SK-N-SH treated with all-trans-retinoic acid at 6 μM for 48 hours (cell line): ENCODE results near the gene GPR34.

Experiments used
- ATAC-seq: fragments of 200-7000 bp; cut with Tn5 transposase; 3 replicates; pipeline ENCODE4 v1.9.1; 2020; ENCODE audit warnings: mild to moderate bottlenecking, moderate library complexity
- ARNTL ChIP-seq: fragments of 450-650 bp; formaldehyde crosslinking; IDR thresholded peaks from 2 replicates; pipeline ENCODE4 v1.5.0; 2020; ENCODE audit warnings: low read depth, mild to moderate bottlenecking, moderate library complexity, borderline replicate concordance
- BACH2 ChIP-seq: fragments of 250-450 bp; sonication (Bioruptor Pico); IDR thresholded peaks from 2 replicates; pipeline ENCODE4 v1.9.0; 2021; ENCODE audit warnings: mild to moderate bottlenecking, borderline replicate concordance
- CSDC2 ChIP-seq: fragments of 250-450 bp; sonication (Bioruptor Pico); IDR thresholded peaks from 2 replicates; pipeline ENCODE4 v1.5.0; 2020; ENCODE audit warnings: mild to moderate bottlenecking, moderate library complexity
- CSRNP3 ChIP-seq: fragments of 250-450 bp; sonication (Bioruptor Pico); IDR thresholded peaks from 2 replicates; pipeline ENCODE4 v1.5.1; 2021; ENCODE audit warnings: mild to moderate bottlenecking, moderate library complexity
- ESRRG ChIP-seq: fragments of 250-450 bp; sonication (Bioruptor Pico); IDR thresholded peaks from 2 replicates; pipeline ENCODE4 v1.6.1; 2021; ENCODE audit warnings: mild to moderate bottlenecking
- GLIS3 ChIP-seq: fragments of 250-450 bp; sonication (Bioruptor Pico); IDR thresholded peaks from 2 replicates; pipeline ENCODE4 v1.5.0; 2020; ENCODE audit warnings: mild to moderate bottlenecking, moderate library complexity
- ISL1 ChIP-seq: fragments of 250-450 bp; sonication (Bioruptor Pico); IDR thresholded peaks from 2 replicates; pipeline ENCODE4 v2.1.2; 2022; ENCODE audit warnings: mild to moderate bottlenecking, moderate library complexity
- OSR1 ChIP-seq: fragments of 250-450 bp; sonication (Bioruptor Pico); IDR thresholded peaks from 2 replicates; pipeline ENCODE4 v1.8.0; 2022; ENCODE audit warnings: moderate library complexity, mild to moderate bottlenecking, inconsistent platforms
- POU6F1 ChIP-seq: fragments of 250-450 bp; sonication (Bioruptor Pico); IDR thresholded peaks from 2 replicates; pipeline ENCODE4 v1.8.0; 2021; ENCODE audit warnings: low read depth, mild to moderate bottlenecking, moderate library complexity, borderline replicate concordance
- PPARA ChIP-seq: fragments of 250-450 bp; sonication (Bioruptor Pico); IDR thresholded peaks from 2 replicates; pipeline ENCODE4 v1.5.0; 2020; ENCODE audit warnings: mild to moderate bottlenecking, borderline replicate concordance
- RARB ChIP-seq: fragments of 250-450 bp; sonication (Bioruptor Pico); IDR thresholded peaks from 2 replicates; pipeline ENCODE4 v1.8.0; 2021; ENCODE audit warnings: mild to moderate bottlenecking, moderate library complexity
- SNAI2 ChIP-seq: fragments of 250-450 bp; sonication (Bioruptor Pico); IDR thresholded peaks from 2 replicates; pipeline ENCODE4 v1.5.0; 2020; ENCODE audit warnings: mild to moderate bottlenecking, moderate library complexity
- TCF4 ChIP-seq: fragments of 250-450 bp; sonication (Bioruptor Pico); IDR thresholded peaks from 2 replicates; pipeline ENCODE4 v1.8.0; 2021; ENCODE audit warnings: mild to moderate bottlenecking, moderate library complexity, borderline replicate concordance
- TOX ChIP-seq: fragments of 250-450 bp; sonication (Bioruptor Pico); IDR thresholded peaks from 2 replicates; pipeline ENCODE4 v1.8.0; 2021; ENCODE audit warnings: mild to moderate bottlenecking, moderate library complexity, borderline replicate concordance
- ZC3H10 ChIP-seq: fragments of 250-450 bp; sonication (Bioruptor Pico); IDR thresholded peaks from 2 replicates; pipeline ENCODE4 v1.5.1; 2021; ENCODE audit warnings: mild to moderate bottlenecking, moderate library complexity
- ZFP3 ChIP-seq: fragments of 250-450 bp; sonication (Bioruptor Pico); IDR thresholded peaks from 2 replicates; pipeline ENCODE4 v1.5.0; 2020; ENCODE audit warnings: mild to moderate bottlenecking, moderate library complexity
- ZFP30 ChIP-seq: fragments of 450-650 bp; formaldehyde crosslinking; IDR thresholded peaks from 2 replicates; pipeline ENCODE4 v1.5.0; 2022; ENCODE audit warnings: mild to moderate bottlenecking, moderate library complexity
- ZNF565 ChIP-seq: fragments of 450-650 bp; formaldehyde crosslinking; conservative IDR thresholded peaks from 2 replicates; pipeline ENCODE4 v1.5.0; 2020; ENCODE audit warnings: low read depth, mild to moderate bottlenecking, moderate library complexity
- ZNF70 ChIP-seq: fragments of 450-650 bp; formaldehyde crosslinking; IDR thresholded peaks from 2 replicates; pipeline ENCODE4 v1.5.0; 2020; ENCODE audit warnings: mild to moderate bottlenecking, moderate library complexity
- ZNF8 ChIP-seq: fragments of 450-650 bp; formaldehyde crosslinking; IDR thresholded peaks from 2 replicates; pipeline ENCODE4 v1.5.0; 2020; ENCODE audit warnings: mild to moderate bottlenecking, moderate library complexity
- TF ChIP-seq, protein P1 (sequence below): fragments of 250-450 bp; sonication (Bioruptor Pico); IDR thresholded peaks from 2 replicates; pipeline ENCODE4 v1.5.1; 2020; ENCODE audit warnings: low read depth, mild to moderate bottlenecking, moderate library complexity
- TF ChIP-seq, protein P2 (sequence below): fragments of 250-450 bp; sonication (Bioruptor Pico); IDR thresholded peaks from 2 replicates; pipeline ENCODE4 v1.8.0; 2020; ENCODE audit warnings: mild to moderate bottlenecking, moderate library complexity, borderline replicate concordance

Gene GPR34

DNA sequence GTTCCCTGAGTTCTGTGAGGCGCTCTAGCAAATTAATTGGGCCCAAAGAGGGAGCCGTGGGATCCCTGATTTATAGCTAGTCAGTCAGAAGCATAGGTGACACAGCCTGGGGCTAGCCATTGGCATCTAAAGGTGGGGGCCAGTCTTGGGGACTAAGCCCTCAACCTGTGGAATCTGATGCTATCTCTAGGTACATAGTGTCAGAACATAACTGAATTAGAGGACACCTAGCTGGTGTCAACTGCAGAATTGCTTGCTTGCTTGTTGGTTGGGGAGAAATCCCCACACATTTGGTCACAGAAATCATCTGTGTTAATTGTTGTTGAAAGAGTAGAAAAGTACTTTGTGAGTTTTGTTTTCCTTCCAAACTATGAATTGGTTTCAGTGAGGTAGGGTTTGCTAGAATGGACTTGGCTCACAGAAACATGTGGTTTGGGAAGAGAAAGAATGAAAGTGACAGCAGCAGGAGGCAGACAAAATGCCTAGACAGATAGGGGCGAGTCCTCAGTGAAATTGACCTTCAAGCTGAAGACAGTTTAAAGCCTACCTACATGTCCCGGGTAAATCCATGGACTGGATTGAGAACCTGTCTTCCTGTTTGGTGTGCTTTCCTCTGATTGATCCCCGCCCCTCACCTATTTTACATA, 22.4 kb downstream of the GPR34 start:
- no peak for ATAC-seq
- TF ChIP-seq CSRNP3 (no peak), ZNF70 (CRISPR knock-in tag) (no peak), SNAI2 (CRISPR knock-in tag) (no peak), ZNF565 (CRISPR knock-in tag) (no peak), ZNF8 (no peak), POU6F1 (no peak), OSR1 (CRISPR knock-in tag) (no peak), CSDC2 (CRISPR knock-in tag) (no peak), TOX (CRISPR knock-in tag) (no peak), ESRRG (CRISPR knock-in tag) (no peak), TCF4 (CRISPR knock-in tag) (no peak), ARNTL (CRISPR knock-in tag) (no peak), ISL1 (CRISPR knock-in tag) (no peak), ZFP30 (CRISPR knock-in tag) (no peak), GLIS3 (CRISPR knock-in tag) (no peak)
- TF ChIP-seq, protein P1, sequence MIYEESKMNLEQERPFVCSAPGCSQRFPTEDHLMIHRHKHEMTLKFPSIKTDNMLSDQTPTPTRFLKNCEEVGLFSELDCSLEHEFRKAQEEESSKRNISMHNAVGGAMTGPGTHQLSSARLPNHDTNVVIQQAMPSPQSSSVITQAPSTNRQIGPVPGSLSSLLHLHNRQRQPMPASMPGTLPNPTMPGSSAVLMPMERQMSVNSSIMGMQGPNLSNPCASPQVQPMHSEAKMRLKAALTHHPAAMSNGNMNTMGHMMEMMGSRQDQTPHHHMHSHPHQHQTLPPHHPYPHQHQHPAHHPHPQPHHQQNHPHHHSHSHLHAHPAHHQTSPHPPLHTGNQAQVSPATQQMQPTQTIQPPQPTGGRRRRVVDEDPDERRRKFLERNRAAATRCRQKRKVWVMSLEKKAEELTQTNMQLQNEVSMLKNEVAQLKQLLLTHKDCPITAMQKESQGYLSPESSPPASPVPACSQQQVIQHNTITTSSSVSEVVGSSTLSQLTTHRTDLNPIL (CRISPR knock-in tag): no peak

DNA sequence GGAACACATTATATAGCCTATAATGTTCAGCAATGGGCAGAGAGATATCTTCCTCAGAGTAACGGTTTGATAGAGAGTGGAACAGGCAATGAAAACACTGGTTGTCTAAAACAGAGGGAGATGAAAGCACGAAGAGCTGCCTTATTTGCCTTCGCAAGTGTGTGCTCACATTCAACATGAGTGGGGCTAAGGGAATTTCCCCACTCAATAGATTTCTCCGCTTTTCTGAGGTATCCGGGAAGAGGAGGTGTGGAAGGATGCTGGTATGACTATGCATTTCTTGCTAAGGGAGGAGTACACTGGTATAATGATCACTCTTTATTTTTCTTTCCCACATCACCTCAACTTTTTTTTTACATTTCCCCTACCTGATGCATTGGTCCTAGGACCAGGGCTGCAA, 27.4 kb downstream of the GPR34 start:
- no peak for ATAC-seq
- no peak for TF ChIP-seq ZNF8
- no peak for TF ChIP-seq GLIS3 (CRISPR knock-in tag)
- TF ChIP-seq ZFP30 (CRISPR knock-in tag): no peak
- no peak for TF ChIP-seq TCF4 (CRISPR knock-in tag)
- TF ChIP-seq ZC3H10 (CRISPR knock-in tag): no peak
- TF ChIP-seq POU6F1: no peak
- TF ChIP-seq, protein P2, sequence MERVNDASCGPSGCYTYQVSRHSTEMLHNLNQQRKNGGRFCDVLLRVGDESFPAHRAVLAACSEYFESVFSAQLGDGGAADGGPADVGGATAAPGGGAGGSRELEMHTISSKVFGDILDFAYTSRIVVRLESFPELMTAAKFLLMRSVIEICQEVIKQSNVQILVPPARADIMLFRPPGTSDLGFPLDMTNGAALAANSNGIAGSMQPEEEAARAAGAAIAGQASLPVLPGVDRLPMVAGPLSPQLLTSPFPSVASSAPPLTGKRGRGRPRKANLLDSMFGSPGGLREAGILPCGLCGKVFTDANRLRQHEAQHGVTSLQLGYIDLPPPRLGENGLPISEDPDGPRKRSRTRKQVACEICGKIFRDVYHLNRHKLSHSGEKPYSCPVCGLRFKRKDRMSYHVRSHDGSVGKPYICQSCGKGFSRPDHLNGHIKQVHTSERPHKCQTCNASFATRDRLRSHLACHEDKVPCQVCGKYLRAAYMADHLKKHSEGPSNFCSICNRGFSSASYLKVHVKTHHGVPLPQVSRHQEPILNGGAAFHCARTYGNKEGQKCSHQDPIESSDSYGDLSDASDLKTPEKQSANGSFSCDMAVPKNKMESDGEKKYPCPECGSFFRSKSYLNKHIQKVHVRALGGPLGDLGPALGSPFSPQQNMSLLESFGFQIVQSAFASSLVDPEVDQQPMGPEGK (CRISPR knock-in tag): no peak
- TF ChIP-seq ZFP3 (CRISPR knock-in tag): no peak

DNA sequence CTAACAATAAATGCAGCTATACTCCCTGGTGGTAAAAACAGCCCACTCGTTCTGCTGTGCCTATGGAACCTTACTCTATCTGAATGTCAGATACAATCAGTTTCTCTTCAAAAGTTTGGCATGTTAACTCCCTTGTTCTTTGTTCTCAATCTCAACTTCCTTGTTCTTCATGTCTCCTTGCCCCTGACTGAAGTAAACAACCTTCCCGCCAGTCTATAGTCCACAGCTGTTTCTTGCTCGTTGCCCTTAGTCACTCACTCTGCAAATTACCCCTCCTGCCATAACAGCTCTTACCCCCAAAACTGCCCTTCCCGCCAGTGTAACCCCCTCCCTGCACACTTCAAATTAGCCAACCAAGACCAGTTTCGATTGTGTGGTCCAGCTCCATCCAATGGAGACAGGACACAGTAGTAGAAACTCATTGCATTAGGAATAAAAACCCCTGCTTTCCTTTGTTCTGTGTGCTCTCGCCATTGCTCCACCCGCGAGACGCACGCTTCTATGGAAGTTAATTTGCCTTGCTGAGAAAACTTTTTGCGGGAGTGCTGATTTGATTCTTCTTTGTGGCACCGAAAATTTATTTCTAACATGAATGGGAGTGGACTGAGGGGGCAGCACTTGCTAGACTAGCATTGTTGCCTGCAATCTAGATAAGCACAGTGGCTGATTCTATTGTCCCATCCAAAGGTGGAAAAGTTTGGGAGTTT, 28.1 kb downstream of the GPR34 start:
- ATAC-seq: no peak
- TF ChIP-seq PPARA (CRISPR knock-in tag): no peak
- no peak for TF ChIP-seq SNAI2 (CRISPR knock-in tag)
- TF ChIP-seq POU6F1: no peak
- no peak for TF ChIP-seq BACH2 (CRISPR knock-in tag)
- no peak for TF ChIP-seq ZNF70 (CRISPR knock-in tag)
- TF ChIP-seq ESRRG (CRISPR knock-in tag): no peak
- no peak for TF ChIP-seq ZC3H10 (CRISPR knock-in tag)
- TF ChIP-seq ARNTL (CRISPR knock-in tag): no peak
- TF ChIP-seq RARB (CRISPR knock-in tag): no peak
- TF ChIP-seq CSRNP3: no peak
- TF ChIP-seq, protein P2 (CRISPR knock-in tag): no peak
